Keratinocyte (primary cell): ENCODE measurements around the gene PARD3. TPM values are rescaled to one million over a fixed set of nuclear protein-coding genes. Genes with fewer than 3 reads are reported as not detected.

Experiments used
- DNase-seq: peaks from one replicate; pipeline ENCODE4 v3.0.0-alpha.2; 2011; ENCODE audit warnings: low read depth, missing footprints, low spot score
- FAIRE-seq: peaks from 2 replicates; lab custom pipeline; 2011; peaks lifted over from hg19 to GRCh38; lab: Jason Lieb, UNC
- H2AFZ ChIP-seq: 2 replicates; pipeline ENCODE4 v1.6.0; 2012; ENCODE audit warnings: low read length, control low read depth, inconsistent platforms; ENCODE audit not compliant: control insufficient read depth
- H3K27ac ChIP-seq: 2 replicates; pipeline ENCODE4 v1.5.1; 2011; ENCODE audit warnings: low read length; ENCODE audit not compliant: control insufficient read depth, insufficient read depth
- H3K27me3 ChIP-seq: 3 replicates; pipeline ENCODE4 v1.6.0; 2011; ENCODE audit warnings: low read length; ENCODE audit not compliant: control insufficient read depth, insufficient read depth; ENCODE audit errors: extremely low read depth
- H3K36me3 ChIP-seq, 2 experiments: 2 replicates in 1 of 2; 3 replicates in 1 of 2; pipeline ENCODE4 v1.5.1; 2011; ENCODE audit warnings: low read length in 2 of 2, mild to moderate bottlenecking in 1 of 2; ENCODE audit not compliant: control insufficient read depth in 2 of 2, insufficient read depth in 2 of 2; ENCODE audit errors: extremely low read depth in 1 of 2
- H3K4me1 ChIP-seq: 3 replicates; pipeline ENCODE4 v1.5.1; 2011; ENCODE audit warnings: low read length; ENCODE audit not compliant: control insufficient read depth, insufficient read depth; ENCODE audit errors: extremely low read depth
- H3K4me2 ChIP-seq: 3 replicates; pipeline ENCODE4 v1.6.0; 2011; ENCODE audit warnings: low read depth, low read length; ENCODE audit not compliant: control insufficient read depth, insufficient read depth; ENCODE audit errors: extremely low read depth
- H3K4me3 ChIP-seq, 3 experiments: fragments of 200-600 bp in 1 of 3; sonication (generic) in 1 of 3; 2 replicates in 2 of 3; 3 replicates in 1 of 3; pipeline ENCODE4 v1.5.1; 2011 to 2016; ENCODE audit warnings: low read length in 3 of 3, mild to moderate bottlenecking in 3 of 3, control low read depth in 2 of 3, inconsistent platforms in 1 of 3, low read depth in 1 of 3, mixed read lengths in 1 of 3, mixed run types in 1 of 3, moderate library complexity in 1 of 3; ENCODE audit not compliant: control insufficient read depth in 2 of 3, insufficient read depth in 2 of 3; ENCODE audit errors: extremely low read depth in 1 of 3
- H3K79me2 ChIP-seq: 2 replicates; pipeline ENCODE4 v1.6.0; 2012; ENCODE audit warnings: low read length; ENCODE audit not compliant: control insufficient read depth, insufficient read depth
- H3K9ac ChIP-seq: 3 replicates; pipeline ENCODE4 v1.6.0; 2011; ENCODE audit warnings: low read length; ENCODE audit not compliant: control insufficient read depth, insufficient read depth; ENCODE audit errors: extremely low read depth
- H3K9me1 ChIP-seq: 3 replicates; pipeline ENCODE4 v1.6.0; 2011; ENCODE audit warnings: low read length; ENCODE audit not compliant: control insufficient read depth, insufficient read depth; ENCODE audit errors: extremely low read depth
- H3K9me3 ChIP-seq: 2 replicates; pipeline ENCODE4 v1.5.1; 2012; ENCODE audit warnings: low read depth, low read length; ENCODE audit not compliant: control insufficient read depth
- H4K20me1 ChIP-seq: 3 replicates; pipeline ENCODE4 v1.6.0; 2011; ENCODE audit warnings: low read length; ENCODE audit not compliant: control insufficient read depth, insufficient read depth; ENCODE audit errors: extremely low read depth
- CTCF ChIP-seq, 3 experiments: IDR thresholded peaks in 1 of 3; conservative IDR thresholded peaks in 1 of 3; optimal IDR thresholded peaks in 1 of 3; 2 replicates in 2 of 3; 3 replicates in 1 of 3; pipeline versions ENCODE3 to v1.5.1; 2011; ENCODE audit warnings: low read length in 3 of 3, mild to moderate bottlenecking in 3 of 3, moderate library complexity in 2 of 3, control low read depth in 1 of 3, inconsistent platforms in 1 of 3; ENCODE audit not compliant: insufficient read depth in 2 of 3; ENCODE audit errors: extremely low read depth in 1 of 3
- EZH2 ChIP-seq: IDR thresholded peaks from one replicate; pipeline ENCODE4 v1.6.1; 2012; ENCODE audit warnings: inconsistent platforms, mild to moderate bottlenecking, low read length, moderate library complexity
- dilution Hi-C: fragments of 300-500 bp; cut with MboI; formaldehyde crosslinking; loops from one replicate; pipeline ENCODE4 v1.7.0; 2020; ENCODE audit warnings: low sequenced_read_pairs; ENCODE audit not compliant: extremely low pct_ligation_motif_present
- polyA plus RNA-seq, 5 experiments: library from polyadenylated mRNA; depleted of rRNA in 3 of 5; stranded (reverse) in 3 of 5; stranded (forward) in 1 of 5; unstranded in 1 of 5; fragments of >200 nt; gene quantifications; 1 replicate in 1 of 5; 2 replicates in 3 of 5; 3 replicates in 1 of 5; pipeline versions ENCODE4 v1.2.1 to v1.2.3, GENCODE V29; 2011 to 2012; ENCODE audit warnings: missing spikeins in 2 of 5, low read depth in 1 of 5, low replicate concordance in 1 of 5

PARD3 gene
- polyA plus RNA-seq, 1 donor (not counting 4 experiments of a cell fraction or from before 2014, with no cell fraction given), result 46.4 TPM

- dilution Hi-C loops, result no loop called here
- no peak overlapping the region for H3K9ac ChIP-seq
- H3K36me3 ChIP-seq, result no peaks in the 10 kb centered on the region
- peaks cover 40% of the 10 kb centered on the region for H3K79me2 ChIP-seq
- no peaks in the 10 kb centered on the region for H3K27me3 ChIP-seq
- no peak overlapping the region for H2AFZ ChIP-seq
- no peaks in the 10 kb centered on the region for H3K9me1 ChIP-seq
- FAIRE-seq, result no peak
- peaks cover 30% of the 10 kb centered on the region for H3K4me1 ChIP-seq
- no peak overlapping the region for H3K27ac ChIP-seq
- no peaks in the 10 kb centered on the region for H3K9me3 ChIP-seq
- TF ChIP-seq CTCF (optimal IDR thresholded peaks at IDR 0.05 in 1 of 3, IDR thresholded peaks at IDR 0.05 in 1 of 3, conservative IDR thresholded peaks at IDR 0.05 in 1 of 3; ENCODE audit: extremely low read depth in 1 of 3, insufficient read depth in 2 of 3, low read length in 3 of 3) (no peak), EZH2 (no peak)
- H3K4me3 ChIP-seq, result no peak overlapping the region
- no peaks in the 10 kb centered on the region for H4K20me1 ChIP-seq
- no peak for DNase-seq
- no peak overlapping the region for H3K4me2 ChIP-seq
Observed at GRCh38 chr10:34658934-34659333, 156.2 kb downstream of the PARD3 start.

- no peak for FAIRE-seq
- H3K4me2 ChIP-seq, result no peak overlapping the region
- no peaks in the 10 kb centered on the region for H3K27me3 ChIP-seq
- H3K36me3 ChIP-seq, result no peaks in the 10 kb centered on the region
- dilution Hi-C loops, result no loop called here
- no peak overlapping the region for H3K9ac ChIP-seq
- no peak overlapping the region for H2AFZ ChIP-seq
- no peaks in the 10 kb centered on the region for H3K9me3 ChIP-seq
- H3K4me3 ChIP-seq, result no peak overlapping the region
- no peaks in the 10 kb centered on the region for H4K20me1 ChIP-seq
- TF ChIP-seq CTCF (optimal IDR thresholded peaks at IDR 0.05 in 1 of 3, IDR thresholded peaks at IDR 0.05 in 1 of 3, conservative IDR thresholded peaks at IDR 0.05 in 1 of 3; ENCODE audit: extremely low read depth in 1 of 3, insufficient read depth in 2 of 3, low read length in 3 of 3) (no peak), EZH2 (no peak)
- H3K4me1 ChIP-seq, result peaks cover 26% of the 10 kb centered on the region
- peaks cover 58% of the 10 kb centered on the region for H3K79me2 ChIP-seq
- H3K27ac ChIP-seq, result peak overlapping the region; percentile 10
- no peaks in the 10 kb centered on the region for H3K9me1 ChIP-seq
- no peak for DNase-seq
Observed at GRCh38 chr10:34656661-34657060, 158.4 kb downstream of the PARD3 start.
